ENCODE data around the gene ARL5B. TPM values are rescaled to one million over a fixed set of nuclear protein-coding genes. Genes with fewer than 3 reads are reported as not detected.

ARL5B gene
- total RNA-seq, 1 experiment from 2014 or later = 12.2 TPM

GRCh38 chr10:18611168-18611567 is 48.1 kb upstream of the ARL5B start:
- DNase-seq (ENCODE audit: low read depth, low spot score) (no peak), ATAC-seq (no peak)
- Histone ChIP-seq H3K27me3 (ENCODE audit: control insufficient read depth, insufficient read depth, low read length) (no peaks in the 10 kb centered on the region), H3K4me3 (ENCODE audit: low read depth in 2 of 2, low read length in 2 of 2) (no peak overlapping the region), H3K9me3 (ENCODE audit: control insufficient read depth, insufficient read depth, low read depth, low read length) (no peaks in the 10 kb centered on the region), H3K27ac (ENCODE audit: low read length) (no peak overlapping the region), H3K4me1 (ENCODE audit: control insufficient read depth, insufficient read depth, low read length) (peaks cover 9% of the 10 kb centered on the region), H3K36me3 (ENCODE audit: control insufficient read depth, insufficient read depth, low read length) (no peaks in the 10 kb centered on the region; the same call in 1 of the 2 replicates)
- intact Hi-C loops (cut with micrococcal nuclease; ENCODE audit: unreplicated experiment) = no loop called here
- in situ Hi-C loops (cut with HindIII; ENCODE audit: low pct_unique_long_range_greater_than_20kb, low sequenced_read_pairs) = no loop called here
- ChIA-PET POLR2A (no interaction called here), CTCF (no interaction called here)
- BruUV-seq (replicated peaks) = no TSS peak
- TF ChIP-seq TCF7L2 (IDR thresholded peaks at IDR 0.05; ENCODE audit: low read depth, low read length) (no peak), POLR2AphosphoS5 (IDR thresholded peaks at IDR 0.05; ENCODE audit: low read depth, low read length) (no peak), SIN3A (IDR thresholded peaks at IDR 0.05; ENCODE audit: borderline replicate concordance, insufficient read depth, low read depth, low read length) (no peak), CTCF (IDR thresholded peaks at IDR 0.05) (no peak), REST (IDR thresholded peaks at IDR 0.05; ENCODE audit: insufficient read depth in 1 of 2, low read depth in 2 of 2, low read length in 1 of 2) (no peak)

GRCh38 chr10:18615618-18616017 is 43.6 kb upstream of the ARL5B start:
- H3K27me3 ChIP-seq (ENCODE audit: control insufficient read depth, insufficient read depth, low read length) = no peaks in the 10 kb centered on the region
- H3K9me3 ChIP-seq (ENCODE audit: control insufficient read depth, insufficient read depth, low read depth, low read length) = no peaks in the 10 kb centered on the region
- ATAC-seq = no peak
- intact Hi-C loops (cut with micrococcal nuclease; ENCODE audit: unreplicated experiment) (no loop called here), in situ Hi-C loops (cut with HindIII; ENCODE audit: low pct_unique_long_range_greater_than_20kb, low sequenced_read_pairs) (no loop called here)
- no TSS peak for BruUV-seq (replicated peaks)
- no peak overlapping the region for H3K4me3 ChIP-seq (ENCODE audit: low read depth in 2 of 2, low read length in 2 of 2)
- no peak for TF ChIP-seq CTCF (IDR thresholded peaks at IDR 0.05)
- no peak for TF ChIP-seq SIN3A (IDR thresholded peaks at IDR 0.05; ENCODE audit: borderline replicate concordance, insufficient read depth, low read depth, low read length)
- TF ChIP-seq REST (IDR thresholded peaks at IDR 0.05; ENCODE audit: insufficient read depth in 1 of 2, low read depth in 2 of 2, low read length in 1 of 2) = no peak
- no peak for TF ChIP-seq TCF7L2 (IDR thresholded peaks at IDR 0.05; ENCODE audit: low read depth, low read length)
- TF ChIP-seq POLR2AphosphoS5 (IDR thresholded peaks at IDR 0.05; ENCODE audit: low read depth, low read length) = no peak
- DNase-seq (ENCODE audit: low read depth, low spot score) = no peak
- peaks cover 6% of the 10 kb centered on the region for H3K4me1 ChIP-seq (ENCODE audit: control insufficient read depth, insufficient read depth, low read length)
- ChIA-PET POLR2A (no interaction called here), CTCF (no interaction called here)
- H3K36me3 ChIP-seq (ENCODE audit: control insufficient read depth, insufficient read depth, low read length) = no peaks in the 10 kb centered on the region; the same call in 1 of the 2 replicates
- H3K27ac ChIP-seq (ENCODE audit: low read length) = no peak overlapping the region
